Prostate gland (tissue), 2 donors: Measurements from ENCODE around the gene PGGT1B. TPM values are rescaled to one million over a fixed set of nuclear protein-coding genes. Genes with fewer than 3 reads are reported as not detected.

Source experiments
- DNase-seq: peaks from one replicate; pipeline ENCODE4 v3.0.0-alpha.2; 2019; ENCODE audit warnings: low spot score
- H3K27ac ChIP-seq, 2 donors: fragments of 200-600 bp; sonication (generic); 2 replicates each; pipeline ENCODE4 v1.5.1; 2017 to 2019
- H3K27me3 ChIP-seq: fragments of 200-600 bp; sonication (generic); replicated peaks from 2 replicates; pipeline ENCODE4 v1.5.1; 2019; ENCODE audit not compliant: insufficient read depth
- H3K36me3 ChIP-seq, 2 donors: fragments of 200-600 bp; sonication (generic); 1 replicate in 1 of 2; 2 replicates in 1 of 2; pipeline versions ENCODE4 v1.5.1 to v1.8.1; 2017 to 2019
- H3K4me1 ChIP-seq: fragments of 200-600 bp; sonication (generic); replicated peaks from 2 replicates; pipeline ENCODE4 v1.5.1; 2019
- H3K4me3 ChIP-seq, 2 donors: fragments of 200-600 bp; sonication (generic); 2 replicates each; pipeline ENCODE4 v1.5.1; 2017 to 2019
- H3K9me3 ChIP-seq: fragments of 200-600 bp; sonication (generic); 2 replicates; pipeline ENCODE4 v1.5.1; 2017
- CTCF ChIP-seq, 4 experiments: fragments of 200-600 bp in 2 of 4; fragments of 450-650 bp in 2 of 4; sonication (generic) in 2 of 4; IDR thresholded peaks; 1 replicate in 3 of 4; 2 replicates in 1 of 4; pipeline ENCODE4 v1.5.1; 2016 to 2019; ENCODE audit warnings: antibody characterized with exemption in 4 of 4, mild to moderate bottlenecking in 2 of 4, moderate library complexity in 2 of 4
- POLR2A ChIP-seq: fragments of 450-650 bp; IDR thresholded peaks from one replicate; pipeline ENCODE4 v1.6.1; 2016; ENCODE audit warnings: antibody characterized with exemption, mild to moderate bottlenecking
- POLR2AphosphoS5 ChIP-seq: sonication (generic); formaldehyde crosslinking; IDR thresholded peaks from one replicate; pipeline ENCODE4 v1.6.1; 2017; ENCODE audit warnings: antibody characterized with exemption
- WGBS: methylation state at CpG from one replicate; pipeline ENCODE4 v1.1.5; 2018; 5-methylcytosine and 5-hydroxymethylcytosine counted together
- intact Hi-C: fragments of 100-400 bp; cut with DNase I; formaldehyde crosslinking; loops from one replicate; pipeline ENCODE4 v1.14.2; 2022
- total RNA-seq, 2 donors: library from RNA; depleted of rRNA; stranded (reverse); fragments of >200 nt; gene quantifications; one replicate each; pipeline ENCODE4 v1.1.0, GENCODE V29; 2016

Gene PGGT1B
- total RNA-seq, 2 donors from 2014 or later: 9.1 to 15.3 TPM

- no peak for TF ChIP-seq POLR2A
- no peak for TF ChIP-seq POLR2AphosphoS5
- no peak for TF ChIP-seq CTCF (IDR thresholded peaks at IDR 0.05)
- no peaks in the 10 kb centered on the region for H3K4me1 ChIP-seq
- no peaks in the 10 kb centered on the region for H3K27me3 ChIP-seq
- no peaks in the 10 kb centered on the region for H3K36me3 ChIP-seq
- no peak overlapping the region for H3K27ac ChIP-seq
- no peak overlapping the region for H3K4me3 ChIP-seq
- intact Hi-C loops: no loop called here
- WGBS: 95% methylated on average over 4 of the region's 4 CpGs
- H3K9me3 ChIP-seq: no peaks in the 10 kb centered on the region
- DNase-seq: no peak
Measured at GRCh38 chr5:115231598-115231997, 31.1 kb downstream of the PGGT1B start.

- Histone ChIP-seq H3K9me3 (no peaks in the 10 kb centered on the region), H3K4me3 (no peak overlapping the region), H3K27me3 (no peaks in the 10 kb centered on the region), H3K27ac (no peak overlapping the region), H3K4me1 (no peaks in the 10 kb centered on the region), H3K36me3 (no peaks in the 10 kb centered on the region)
- no peak for DNase-seq
- no peak for TF ChIP-seq CTCF (IDR thresholded peaks at IDR 0.05)
- no peak for TF ChIP-seq POLR2AphosphoS5
- TF ChIP-seq POLR2A: no peak
- 87% methylated on average over 1 of the region's 1 CpG for WGBS
- intact Hi-C loops: no loop called here
Measured at GRCh38 chr5:115229606-115230005, 33.1 kb downstream of the PGGT1B start.

DNA sequence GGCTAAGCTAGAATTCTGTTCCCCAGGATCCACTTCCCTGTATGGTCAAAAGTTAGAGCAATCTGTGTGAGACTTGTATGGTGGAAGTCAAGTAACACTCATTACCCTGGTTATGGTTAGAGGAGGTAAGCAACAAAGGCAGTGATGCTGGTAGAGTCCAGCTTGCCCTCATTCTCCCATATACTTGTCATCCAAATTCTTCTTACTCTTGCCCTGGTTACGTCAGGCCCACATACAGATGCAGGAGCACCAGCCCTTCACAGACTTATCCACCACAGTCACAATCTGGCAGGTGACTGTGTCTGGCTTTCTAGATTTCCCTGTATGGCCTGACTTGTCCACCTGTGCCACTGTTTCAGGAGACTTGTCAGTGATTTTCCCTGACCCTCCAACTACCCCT is 35.4 kb downstream of the PGGT1B start:
- intact Hi-C loops: no loop called here
- 89% methylated on average over 1 of the region's 1 CpG for WGBS
- TF ChIP-seq POLR2AphosphoS5: no peak
- no peak for TF ChIP-seq CTCF (IDR thresholded peaks at IDR 0.05)
- TF ChIP-seq POLR2A: no peak
- H3K27ac ChIP-seq: no peak overlapping the region
- H3K4me1 ChIP-seq: no peaks in the 10 kb centered on the region
- H3K9me3 ChIP-seq: no peaks in the 10 kb centered on the region
- DNase-seq: no peak
- no peaks in the 10 kb centered on the region for H3K27me3 ChIP-seq
- no peak overlapping the region for H3K4me3 ChIP-seq
- no peaks in the 10 kb centered on the region for H3K36me3 ChIP-seq

DNA sequence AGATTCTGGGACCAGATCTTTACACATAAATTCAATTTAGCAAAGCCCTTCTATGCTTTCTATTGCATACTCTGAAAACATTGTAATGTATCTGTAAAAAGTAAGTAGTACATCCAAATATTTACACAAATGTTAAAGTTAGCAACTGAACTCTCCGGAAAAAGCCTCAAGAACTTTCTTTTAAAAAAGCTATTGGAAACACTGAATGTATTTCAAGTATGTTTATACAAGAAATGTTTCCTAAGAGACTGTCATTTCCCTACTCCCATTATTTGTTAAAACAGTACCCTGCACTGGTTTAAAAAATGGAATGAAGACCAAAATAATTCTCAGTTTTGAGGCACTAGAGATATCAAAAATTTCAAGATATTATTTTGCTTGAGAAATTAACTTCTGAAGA is 48.1 kb downstream of the PGGT1B start:
- H3K9me3 ChIP-seq: no peaks in the 10 kb centered on the region
- whole genome bisulfite sequencing: 27% methylated on average over 1 of the region's 1 CpG
- H3K36me3 ChIP-seq: no peaks in the 10 kb centered on the region
- intact Hi-C loops: no loop called here
- DNase-seq: no peak
- no peaks in the 10 kb centered on the region for H3K27me3 ChIP-seq
- H3K4me3 ChIP-seq: no peak overlapping the region
- TF ChIP-seq POLR2A (no peak), POLR2AphosphoS5 (no peak), CTCF (IDR thresholded peaks at IDR 0.05) (no peak)
- no peaks in the 10 kb centered on the region for H3K4me1 ChIP-seq
- no peak overlapping the region for H3K27ac ChIP-seq

- no peak for DNase-seq
- Histone ChIP-seq H3K4me1 (no peaks in the 10 kb centered on the region), H3K36me3 (no peaks in the 10 kb centered on the region), H3K27me3 (no peaks in the 10 kb centered on the region), H3K9me3 (no peaks in the 10 kb centered on the region), H3K4me3 (no peak overlapping the region), H3K27ac (no peak overlapping the region)
- intact Hi-C loops: no loop called here
- 92% methylated on average over 3 of the region's 3 CpGs for WGBS
- TF ChIP-seq POLR2A (no peak), CTCF (IDR thresholded peaks at IDR 0.05) (no peak), POLR2AphosphoS5 (no peak)
Measured at GRCh38 chr5:115209279-115209678, 53.4 kb downstream of the PGGT1B start.
